NCI-H128 (cell line): ENCODE data around the gene SFMBT1.

Experiments
- DNase-seq: peaks from one replicate; lab custom pipeline; 2025; ENCODE audit not compliant: unreplicated experiment; lab: John Stamatoyannopoulos, UW

SFMBT1 gene, protein sequence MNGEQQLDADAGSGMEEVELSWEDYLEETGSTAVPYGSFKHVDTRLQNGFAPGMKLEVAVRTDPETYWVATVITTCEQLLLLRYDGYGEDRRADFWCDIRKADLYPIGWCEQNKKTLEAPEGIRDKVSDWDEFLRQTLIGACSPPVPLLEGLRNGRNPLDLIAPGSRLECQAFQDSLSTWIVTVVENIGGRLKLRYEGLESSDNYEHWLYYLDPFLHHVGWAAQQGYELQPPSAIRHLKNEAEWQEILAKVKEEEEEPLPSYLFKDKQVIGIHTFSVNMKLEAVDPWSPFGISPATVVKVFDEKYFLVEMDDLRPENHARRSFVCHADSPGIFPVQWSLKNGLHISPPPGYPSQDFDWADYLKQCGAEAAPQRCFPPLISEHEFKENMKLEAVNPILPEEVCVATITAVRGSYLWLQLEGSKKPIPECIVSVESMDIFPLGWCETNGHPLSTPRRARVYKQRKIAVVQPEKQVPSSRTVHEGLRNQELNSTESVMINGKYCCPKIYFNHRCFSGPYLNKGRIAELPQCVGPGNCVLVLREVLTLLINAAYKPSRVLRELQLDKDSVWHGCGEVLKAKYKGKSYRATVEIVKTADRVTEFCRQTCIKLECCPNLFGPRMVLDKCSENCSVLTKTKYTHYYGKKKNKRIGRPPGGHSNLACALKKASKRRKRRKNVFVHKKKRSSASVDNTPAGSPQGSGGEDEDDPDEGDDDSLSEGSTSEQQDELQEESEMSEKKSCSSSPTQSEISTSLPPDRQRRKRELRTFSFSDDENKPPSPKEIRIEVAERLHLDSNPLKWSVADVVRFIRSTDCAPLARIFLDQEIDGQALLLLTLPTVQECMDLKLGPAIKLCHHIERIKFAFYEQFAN

DNA sequence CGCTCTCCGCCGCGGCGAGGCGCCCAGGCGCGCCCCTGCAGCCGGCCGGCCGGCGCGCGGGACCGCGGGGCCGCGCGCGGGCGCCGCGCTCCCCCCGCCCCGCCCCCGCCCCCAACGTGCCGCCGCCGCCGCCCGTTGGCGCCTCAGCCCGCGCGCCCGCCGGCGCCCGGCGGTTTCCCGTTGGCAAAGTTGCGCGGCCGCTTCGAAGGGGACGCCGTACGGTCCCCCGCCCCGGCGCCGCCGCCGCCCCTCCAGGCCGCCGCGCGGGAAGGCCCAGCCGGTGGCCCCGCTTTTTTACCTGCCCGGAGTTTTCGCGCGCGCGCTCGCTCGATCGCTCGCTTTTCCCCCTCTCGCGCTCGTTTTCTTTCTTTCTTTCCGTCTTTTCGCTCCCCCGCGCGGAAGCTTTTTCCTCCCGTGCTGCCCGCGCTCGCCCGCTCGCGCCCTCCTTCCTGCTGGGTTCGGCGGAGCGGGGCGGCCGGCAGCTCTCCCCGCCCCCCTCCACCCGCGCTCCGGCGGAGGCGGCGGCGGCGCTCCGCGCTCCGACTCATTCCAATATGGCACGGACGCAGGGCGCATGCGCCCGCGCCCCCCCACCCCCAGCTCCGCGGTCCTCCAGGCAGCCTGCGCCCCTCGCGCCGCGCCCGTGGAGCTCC lies at the start of gene SFMBT1:
Gene SFMBT1, minus strand, starts transcription at position 556 of the 653 bp plus-strand sequence. CDS start 76,945 bp downstream, outside the sequence.
- no peak for DNase-seq

DNA sequence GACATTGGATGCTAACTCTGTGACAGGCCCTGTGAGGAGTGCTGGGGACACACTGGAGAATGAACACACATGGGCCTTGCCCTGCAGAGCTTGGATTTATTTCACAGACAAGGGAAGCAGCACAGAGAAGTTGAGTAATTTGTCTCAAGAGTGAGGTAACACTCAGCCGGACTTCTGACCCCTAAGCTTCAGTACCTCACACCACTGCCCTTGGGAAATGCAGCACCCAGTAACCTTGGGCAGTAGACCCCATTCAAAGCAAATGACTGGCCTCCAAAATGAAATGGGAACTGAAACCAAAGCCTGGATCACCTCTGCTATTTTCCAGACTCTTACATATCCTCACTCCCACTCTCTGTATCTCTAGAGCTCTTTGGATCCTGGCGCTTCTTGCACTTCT lies 47.1 kb upstream of the SFMBT1 start:
- no peak for DNase-seq

DNA sequence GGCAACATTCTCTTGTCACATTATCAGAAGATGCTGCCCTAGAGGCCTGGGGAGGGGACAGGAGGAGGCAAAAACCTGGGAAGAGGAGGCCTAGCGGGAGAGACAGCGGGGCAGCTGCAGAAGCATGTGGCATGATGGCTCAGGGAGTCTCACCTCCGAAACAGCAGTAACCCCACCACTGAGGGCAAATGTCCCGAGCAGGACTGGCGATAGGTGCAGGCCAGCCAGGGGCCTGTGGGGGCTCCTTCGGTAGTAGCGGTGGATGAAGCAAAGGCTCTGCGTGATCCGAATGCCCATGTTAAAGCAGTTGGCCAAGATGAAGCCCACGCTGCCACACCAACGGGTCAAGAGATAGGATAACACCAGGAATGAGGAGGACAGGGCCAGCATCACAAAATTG lies 46.3 kb upstream of the SFMBT1 start:
- no peak for DNase-seq

GRCh38 chr3:53091011-53091410 lies 45.1 kb upstream of the SFMBT1 start:
- DNase-seq, result no peak

- no peak for DNase-seq
These were observed 43.6 kb upstream of the SFMBT1 start for GRCh38 chr3:53089511-53089910.

DNA sequence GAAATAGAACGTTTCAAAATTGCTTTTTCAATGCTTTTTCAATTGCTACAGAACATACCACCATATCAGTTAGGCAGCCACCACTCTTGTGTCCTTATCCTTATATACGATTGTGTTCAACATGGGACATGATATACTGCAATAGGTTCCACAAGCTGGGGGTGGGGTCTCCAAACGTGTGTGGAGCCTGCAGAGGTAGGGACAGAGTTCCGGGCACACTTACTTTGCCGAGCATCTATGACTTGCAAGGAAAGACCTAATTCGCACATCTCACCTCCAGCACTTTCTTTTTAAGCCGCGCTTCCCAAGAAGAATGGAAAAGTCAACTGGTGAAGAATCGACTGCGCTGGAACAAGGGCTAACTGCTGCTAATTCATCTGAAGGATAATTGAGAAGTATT lies 39.6 kb upstream of the SFMBT1 start:
- DNase-seq, result no peak

GRCh38 chr3:53084310-53085001 lies 38.6 kb upstream of the SFMBT1 start:
- DNase-seq, result no peak

DNA sequence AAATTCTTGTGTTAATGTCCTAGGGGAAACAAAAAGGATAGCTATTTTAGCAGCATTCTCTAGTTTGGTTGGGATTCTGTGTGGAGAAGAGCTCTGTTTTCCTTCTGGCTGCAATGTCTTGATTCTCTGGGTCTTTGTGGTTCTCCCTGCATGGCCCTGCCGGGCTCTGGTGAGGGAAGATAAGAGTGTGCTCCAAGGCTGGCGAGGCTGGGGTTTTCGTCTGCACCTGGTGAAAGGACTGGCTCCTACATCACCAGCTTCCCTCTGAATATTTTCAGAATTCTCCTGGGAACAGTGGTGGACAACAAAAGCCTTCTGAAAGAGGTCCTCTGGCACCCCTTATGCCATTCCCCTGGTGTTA lies 38.1 kb upstream of the SFMBT1 start:
- DNase-seq, result no peak

GRCh38 chr3:53083521-53083920 lies 37.6 kb upstream of the SFMBT1 start:
- DNase-seq, result no peak

DNA sequence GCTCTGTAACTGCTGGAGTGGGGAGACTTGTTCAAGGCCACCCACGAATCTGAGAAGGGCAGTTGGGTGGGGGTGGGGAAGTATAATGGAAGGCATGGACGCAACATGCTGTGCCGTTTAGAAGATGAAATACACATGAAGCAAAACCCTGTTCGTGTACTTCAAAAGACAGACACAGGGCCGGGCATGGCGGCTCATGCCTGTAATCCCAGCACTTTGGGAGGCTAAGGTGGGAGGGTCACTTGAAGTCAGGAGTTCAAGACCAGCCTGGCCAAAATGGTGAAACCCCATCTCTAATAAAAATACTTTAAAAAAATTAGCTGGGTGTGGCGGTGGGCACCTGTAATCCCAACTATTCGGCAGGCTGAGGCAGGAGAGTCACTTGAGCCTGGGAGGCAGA lies 36.9 kb upstream of the SFMBT1 start:
- no peak for DNase-seq

GRCh38 chr3:53081318-53081717 lies 35.4 kb upstream of the SFMBT1 start:
- no peak for DNase-seq

GRCh38 chr3:53080612-53081205 lies 34.8 kb upstream of the SFMBT1 start:
- no peak for DNase-seq

GRCh38 chr3:53079791-53080555 lies 34.1 kb upstream of the SFMBT1 start:
- DNase-seq, result no peak

DNA sequence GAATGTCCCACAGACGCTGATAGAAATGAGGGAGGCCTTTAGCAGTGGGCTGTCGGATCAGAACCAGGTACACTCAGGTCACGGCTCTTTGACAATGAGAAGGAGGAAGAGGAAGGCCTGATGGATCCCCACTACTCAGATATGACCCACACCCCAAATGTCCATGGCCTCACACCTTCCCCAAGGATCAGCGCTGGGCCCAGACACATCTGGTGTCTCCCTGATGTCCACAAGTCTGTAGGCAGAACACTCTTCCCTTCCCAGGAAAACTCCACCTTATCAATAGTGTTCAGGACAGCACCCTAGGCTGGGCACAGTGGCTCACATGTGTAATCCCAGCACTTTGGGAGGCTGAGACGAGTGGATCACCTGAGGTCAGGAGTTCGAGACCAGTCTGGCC lies 33.3 kb upstream of the SFMBT1 start:
- DNase-seq, result no peak

- DNase-seq, result no peak
These were observed 32.8 kb upstream of the SFMBT1 start for GRCh38 chr3:53078656-53079055.

DNA sequence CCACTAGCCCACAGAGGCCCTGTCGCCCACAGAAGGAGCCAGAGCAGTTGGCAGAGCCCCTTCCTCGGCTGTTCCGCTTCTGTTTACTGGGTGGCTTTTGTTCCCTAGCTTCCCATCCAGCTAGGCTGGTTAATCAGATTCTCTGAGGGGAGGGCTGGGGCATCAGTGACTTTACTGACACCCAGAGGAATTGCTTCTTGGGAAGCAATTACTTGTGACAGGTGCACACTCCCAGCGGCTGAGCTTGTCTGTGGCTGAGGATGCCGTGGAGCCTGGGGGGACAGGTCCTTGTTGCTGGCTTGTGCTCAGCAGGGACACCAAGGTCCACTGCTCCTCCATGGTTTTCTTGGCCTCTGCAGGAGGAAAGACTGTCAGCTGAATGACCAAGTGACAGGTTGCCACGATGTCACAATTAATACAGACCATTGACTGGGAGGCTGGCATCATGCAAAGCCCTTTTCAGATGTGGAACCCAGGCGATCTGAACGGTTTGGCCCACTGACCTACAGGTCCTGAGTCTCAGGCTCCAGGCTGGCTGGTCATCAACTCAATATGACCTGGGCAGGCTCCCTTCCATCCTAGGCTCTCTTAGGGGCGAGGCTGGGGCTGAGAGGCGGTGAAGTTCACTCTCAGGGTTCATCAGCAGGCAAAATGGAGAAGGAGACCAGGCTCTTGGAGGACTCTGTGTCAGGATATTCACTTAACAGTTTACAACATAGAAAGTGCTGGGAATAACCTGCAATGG lies 31.8 kb upstream of the SFMBT1 start:
- no peak for DNase-seq

DNA sequence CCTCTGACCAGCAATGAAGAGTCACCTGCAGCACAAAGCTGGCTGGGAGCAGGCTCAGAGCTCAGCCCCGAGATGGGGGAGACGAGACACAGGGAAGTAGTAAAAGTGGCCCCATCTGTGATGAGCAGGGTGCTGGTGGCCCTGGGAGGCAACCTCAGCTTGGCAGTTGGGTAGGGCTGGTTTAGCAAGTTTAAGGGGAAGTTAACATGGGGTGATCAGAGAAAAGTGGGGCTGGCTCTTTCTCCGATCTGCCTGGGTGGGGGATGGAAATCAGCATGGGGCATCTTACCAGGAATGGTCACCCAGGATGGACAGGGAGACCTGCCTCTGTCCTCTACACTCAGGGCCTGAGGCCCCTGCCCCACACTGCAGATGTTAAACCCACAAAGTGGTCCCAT lies 29.9 kb upstream of the SFMBT1 start:
- DNase-seq, result no peak

DNA sequence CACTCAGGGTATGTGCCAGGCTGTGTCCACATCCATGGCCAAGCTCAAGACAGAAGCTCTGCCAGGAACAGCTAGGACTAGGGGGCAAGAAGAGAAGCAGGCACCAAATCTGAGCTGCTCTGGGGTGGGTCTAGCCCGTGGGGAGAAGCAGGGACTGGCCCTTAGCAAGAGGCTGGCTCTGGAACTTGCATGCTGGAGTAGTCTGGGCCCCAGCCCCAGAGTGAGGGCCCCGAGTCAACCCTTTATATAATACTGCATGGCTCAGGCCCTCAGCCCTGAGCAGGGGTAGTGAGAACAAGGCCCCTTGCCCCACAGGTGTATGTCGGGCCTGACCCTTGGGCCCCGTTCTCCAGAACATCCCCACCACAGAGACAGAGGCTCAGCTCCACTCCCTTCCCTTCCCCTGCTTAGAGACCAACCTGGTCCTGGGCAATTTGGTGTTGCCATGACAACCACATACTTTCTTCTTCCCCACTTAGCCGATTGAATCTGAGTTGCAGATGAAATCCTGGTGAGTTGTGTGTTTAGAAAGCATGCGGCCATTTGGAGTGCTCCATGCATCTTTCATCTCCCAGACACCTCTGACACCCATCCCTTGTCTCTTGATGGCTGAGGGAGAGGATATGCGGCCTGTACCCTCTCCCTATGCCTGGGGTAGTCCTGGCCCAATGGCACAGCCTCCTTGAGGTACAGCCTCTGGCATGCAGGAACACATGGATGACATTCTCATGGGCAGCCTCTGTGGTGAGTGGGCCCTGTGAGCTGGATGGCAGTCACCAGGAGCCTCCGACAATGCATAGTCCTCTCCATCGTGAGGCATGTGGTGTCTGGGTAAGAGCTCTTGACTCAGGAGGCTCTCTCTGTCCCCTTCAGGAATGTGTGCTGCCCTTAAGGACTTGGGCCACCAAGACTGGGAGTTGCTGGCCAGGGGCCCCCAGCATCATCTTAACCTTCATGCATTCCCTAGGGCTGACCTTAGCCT lies 29.2 kb upstream of the SFMBT1 start:
- DNase-seq, result no peak
